ENCODE data around the gene PJA2. TPM values are rescaled to one million over a fixed set of nuclear protein-coding genes. Genes with fewer than 3 reads are reported as not detected.
"Not testable (repeated sequence)": the region's sequence is repeated elsewhere in the genome, so short reads cannot be mapped to it uniquely, and the experiment has no call there.

The PJA2 gene
- total RNA-seq, 1 experiment from 2014 or later, result 54.4 TPM

DNA sequence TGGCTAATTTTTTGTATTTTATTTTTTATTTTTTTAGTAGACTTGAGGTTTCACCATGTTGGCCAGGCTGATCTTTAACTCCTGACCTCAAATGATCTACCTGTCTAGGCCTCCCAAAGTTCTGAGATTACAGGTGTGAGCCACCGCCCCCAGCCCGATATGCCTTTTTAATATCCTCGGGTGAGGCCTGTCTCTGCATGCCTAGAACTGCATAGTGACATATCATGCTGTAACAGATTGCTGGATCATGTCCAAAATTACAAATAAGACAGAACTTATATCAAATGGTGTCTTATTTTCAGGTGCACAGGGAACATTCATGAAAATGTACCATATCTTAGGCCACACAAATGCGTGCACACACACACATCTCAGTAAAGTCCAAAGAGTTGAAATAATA, 39.1 kb upstream of the PJA2 start:
- BruUV-seq (replicated peaks), result no TSS peak
- no peaks in the 10 kb centered on the region for H3K36me3 Mint-ChIP-seq (ENCODE audit: insufficient read depth, unreplicated experiment)
- intact Hi-C loops (cut with micrococcal nuclease), result no loop called here
- H3K27ac Mint-ChIP-seq (ENCODE audit: low read depth, unreplicated experiment), result no peak overlapping the region
- DNase-seq (ENCODE audit: unreplicated experiment), result peak; percentile 54
- CTCF ChIA-PET, result interaction anchor here (2.3 kb wide), 1 partner anchor 9 kb away, joined by 8 read pairs; no protein-coding TSS in a partner anchor
- no peaks in the 10 kb centered on the region for H3K27me3 Mint-ChIP-seq (ENCODE audit: insufficient read depth, unreplicated experiment)
- TF ChIP-seq CTCF (IDR thresholded peaks at IDR 0.05; ENCODE audit: unreplicated experiment), result no peak
- POLR2A ChIA-PET, result interaction anchor here (0.6 to 2.5 kb wide), 2 partner anchors 36 to 38 kb away, joined by 3 to 16 read pairs; partner anchors contain the start of gene PJA2
- no peaks in the 10 kb centered on the region for H3K9me3 Mint-ChIP-seq (ENCODE audit: unreplicated experiment)
- no peaks in the 10 kb centered on the region for H3K4me1 Mint-ChIP-seq (ENCODE audit: insufficient read depth, unreplicated experiment)
- H3K4me3 Mint-ChIP-seq (ENCODE audit: unreplicated experiment), result no peak overlapping the region

- intact Hi-C loops (cut with micrococcal nuclease), result loop anchor here (1.0 to 5.0 kb wide), 5 partner anchors 248 to 917 kb away; no protein-coding TSS in a partner anchor
- H3K4me3 Mint-ChIP-seq (ENCODE audit: unreplicated experiment), result no peak overlapping the region
- no peaks in the 10 kb centered on the region for H3K36me3 Mint-ChIP-seq (ENCODE audit: insufficient read depth, unreplicated experiment)
- TF ChIP-seq CTCF (IDR thresholded peaks at IDR 0.05; ENCODE audit: unreplicated experiment), result no peak
- no TSS peak for BruUV-seq (replicated peaks)
- no peaks in the 10 kb centered on the region for H3K4me1 Mint-ChIP-seq (ENCODE audit: insufficient read depth, unreplicated experiment)
- no peak overlapping the region for H3K27ac Mint-ChIP-seq (ENCODE audit: low read depth, unreplicated experiment)
- CTCF ChIA-PET, result interaction anchor here (0.6 to 1.3 kb wide), 7 partner anchors 9 to 795 kb away, joined by 3 to 8 read pairs (median 3); no protein-coding TSS in a partner anchor
- H3K9me3 Mint-ChIP-seq (ENCODE audit: unreplicated experiment), result no peaks in the 10 kb centered on the region
- no peaks in the 10 kb centered on the region for H3K27me3 Mint-ChIP-seq (ENCODE audit: insufficient read depth, unreplicated experiment)
- POLR2A ChIA-PET, result no interaction called here
- DNase-seq (ENCODE audit: unreplicated experiment), result no peak
Observed at GRCh38 chr5:109439590-109439989, 29.8 kb upstream of the PJA2 start.

GRCh38 chr5:109426075-109426474, 16.3 kb upstream of the PJA2 start:
- H3K4me3 Mint-ChIP-seq (ENCODE audit: unreplicated experiment), result no peak overlapping the region
- intact Hi-C loops (cut with micrococcal nuclease), result no loop called here
- no peak for TF ChIP-seq CTCF (IDR thresholded peaks at IDR 0.05; ENCODE audit: unreplicated experiment)
- DNase-seq (ENCODE audit: unreplicated experiment), result no peak
- peaks cover 15% of the 10 kb centered on the region for H3K4me1 Mint-ChIP-seq (ENCODE audit: insufficient read depth, unreplicated experiment)
- H3K9me3 Mint-ChIP-seq (ENCODE audit: unreplicated experiment), result peaks cover 7% of the 10 kb centered on the region
- peak overlapping the region; percentile 16 for H3K27ac Mint-ChIP-seq (ENCODE audit: low read depth, unreplicated experiment)
- no peaks in the 10 kb centered on the region for H3K36me3 Mint-ChIP-seq (ENCODE audit: insufficient read depth, unreplicated experiment)
- no TSS peak for BruUV-seq (replicated peaks)
- H3K27me3 Mint-ChIP-seq (ENCODE audit: insufficient read depth, unreplicated experiment), result no peaks in the 10 kb centered on the region
- POLR2A ChIA-PET, result no interaction called here
- CTCF ChIA-PET, result interaction anchor here (0.7 kb wide), 1 partner anchor 507 kb away, joined by 3 read pairs; no protein-coding TSS in a partner anchor

GRCh38 chr5:109425521-109425920, 15.7 kb upstream of the PJA2 start:
- DNase-seq (ENCODE audit: unreplicated experiment); H3K36me3 Mint-ChIP-seq (ENCODE audit: insufficient read depth, unreplicated experiment); intact Hi-C loops (cut with micrococcal nuclease); H3K27me3 Mint-ChIP-seq (ENCODE audit: insufficient read depth, unreplicated experiment); H3K4me3 Mint-ChIP-seq (ENCODE audit: unreplicated experiment); H3K9me3 Mint-ChIP-seq (ENCODE audit: unreplicated experiment); BruUV-seq (replicated peaks): not testable (repeated sequence)
- peaks cover 15% of the 10 kb centered on the region for H3K4me1 Mint-ChIP-seq (ENCODE audit: insufficient read depth, unreplicated experiment)
- POLR2A ChIA-PET, result interaction anchor here (1.5 kb wide), 1 partner anchor 15 kb away, joined by 10 read pairs; the partner anchor contains the start of gene PJA2
- peak overlapping the region; percentile 16 for H3K27ac Mint-ChIP-seq (ENCODE audit: low read depth, unreplicated experiment)
- CTCF ChIA-PET, result interaction anchor here (0.7 to 1.4 kb wide), 3 partner anchors 9 to 508 kb away, joined by 3 to 4 read pairs (median 3); no protein-coding TSS in a partner anchor
